DMS153 (cell line): Measurements from ENCODE around the gene DFFA.
"Not testable (repeated sequence)": the region's sequence is repeated elsewhere in the genome, so short reads cannot be mapped to it uniquely, and the experiment has no call there.

Experiments
- DNase-seq: peaks from one replicate; lab custom pipeline; 2025; lab: John Stamatoyannopoulos, UW

Gene DFFA

GRCh38 chr1:10504249-10504648, 31.9 kb upstream of the DFFA start:
- DNase-seq: no peak

DNA sequence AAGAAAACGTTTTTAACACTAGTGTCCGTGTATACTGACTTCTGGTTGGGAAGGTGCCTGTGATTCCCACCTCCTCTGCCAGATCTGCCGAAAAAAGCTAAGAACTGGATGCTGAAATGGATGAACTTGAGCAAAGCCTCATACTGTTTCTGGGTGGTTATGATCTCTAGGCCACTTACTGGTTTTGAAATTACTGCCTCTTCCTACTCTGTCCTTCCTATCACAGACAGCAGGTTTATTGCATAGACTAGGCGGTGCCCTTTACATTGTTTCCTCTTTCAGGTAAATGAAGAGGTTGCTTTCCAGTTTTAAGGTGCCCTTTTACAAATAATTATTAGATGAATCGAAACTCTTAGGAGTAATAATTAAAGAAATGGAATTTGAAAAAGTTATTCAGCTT, 29.9 kb upstream of the DFFA start:
- DNase-seq: no peak

- no peak for DNase-seq
Observed at GRCh38 chr1:10498231-10498630, 25.9 kb upstream of the DFFA start.

DNA sequence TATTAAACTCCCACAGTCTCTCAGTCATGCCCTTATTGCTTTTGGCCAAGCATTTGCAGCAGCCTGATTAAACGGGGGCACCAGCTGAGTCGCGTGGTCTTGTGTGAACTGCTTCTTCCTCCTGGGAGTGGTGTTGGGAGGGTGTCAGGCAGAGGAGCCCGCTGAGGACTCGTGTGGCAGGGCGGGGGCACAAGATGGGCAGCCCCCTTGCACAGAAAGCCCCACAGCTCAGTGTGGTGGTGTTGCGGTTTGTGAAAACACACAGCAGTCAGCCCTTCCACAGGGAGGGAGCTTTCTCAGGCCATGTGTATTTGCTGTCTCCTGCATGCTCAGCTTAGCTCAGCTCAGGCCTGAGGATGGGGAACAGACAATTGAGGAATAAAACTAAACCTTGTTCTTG, 24.8 kb upstream of the DFFA start:
- no peak for DNase-seq

DNA sequence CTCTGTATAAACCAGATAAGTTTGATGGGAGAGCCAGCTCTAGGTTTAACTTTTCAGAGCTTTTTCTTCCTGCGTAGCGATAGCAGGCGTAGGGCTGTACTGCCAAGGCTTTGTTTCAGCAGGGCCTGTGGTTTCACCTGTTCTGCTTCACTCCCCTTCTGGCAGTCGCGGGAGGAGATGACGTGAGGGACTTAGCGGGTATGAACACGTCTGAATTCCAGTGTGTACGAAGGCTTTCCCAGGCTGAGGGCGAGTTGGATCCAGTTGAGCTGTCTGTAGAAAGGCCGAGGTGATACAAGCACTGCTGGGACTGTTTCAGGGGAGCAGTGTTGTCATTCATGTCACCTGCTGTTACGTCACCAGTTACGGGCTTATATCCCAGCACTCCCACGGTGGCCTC, 23.6 kb upstream of the DFFA start:
- no peak for DNase-seq

GRCh38 chr1:10495475-10495817, 23.1 kb upstream of the DFFA start:
- DNase-seq: no peak

GRCh38 chr1:10494754-10495474, 22.6 kb upstream of the DFFA start:
- DNase-seq: peak; percentile 83

DNA sequence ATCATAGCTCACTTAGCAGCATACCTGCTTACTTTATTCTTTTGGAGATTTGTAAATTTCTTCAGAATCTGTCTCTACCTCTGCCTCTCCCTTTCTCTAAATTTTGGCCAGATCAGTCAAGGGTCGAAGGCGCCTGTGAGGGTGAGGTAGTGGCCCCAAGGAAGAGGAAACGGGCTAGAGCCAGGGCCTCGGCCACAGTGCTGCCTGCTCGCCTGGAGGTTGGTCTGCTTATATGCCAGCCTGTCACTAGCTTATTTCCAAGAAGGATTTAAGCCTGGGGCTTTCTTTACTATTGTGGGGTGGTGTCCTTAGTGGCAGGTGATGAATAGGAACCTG, 22.1 kb upstream of the DFFA start:
- DNase-seq: no peak

- DNase-seq: no peak
Observed at GRCh38 chr1:10490286-10490970, 18.1 kb upstream of the DFFA start.

DNA sequence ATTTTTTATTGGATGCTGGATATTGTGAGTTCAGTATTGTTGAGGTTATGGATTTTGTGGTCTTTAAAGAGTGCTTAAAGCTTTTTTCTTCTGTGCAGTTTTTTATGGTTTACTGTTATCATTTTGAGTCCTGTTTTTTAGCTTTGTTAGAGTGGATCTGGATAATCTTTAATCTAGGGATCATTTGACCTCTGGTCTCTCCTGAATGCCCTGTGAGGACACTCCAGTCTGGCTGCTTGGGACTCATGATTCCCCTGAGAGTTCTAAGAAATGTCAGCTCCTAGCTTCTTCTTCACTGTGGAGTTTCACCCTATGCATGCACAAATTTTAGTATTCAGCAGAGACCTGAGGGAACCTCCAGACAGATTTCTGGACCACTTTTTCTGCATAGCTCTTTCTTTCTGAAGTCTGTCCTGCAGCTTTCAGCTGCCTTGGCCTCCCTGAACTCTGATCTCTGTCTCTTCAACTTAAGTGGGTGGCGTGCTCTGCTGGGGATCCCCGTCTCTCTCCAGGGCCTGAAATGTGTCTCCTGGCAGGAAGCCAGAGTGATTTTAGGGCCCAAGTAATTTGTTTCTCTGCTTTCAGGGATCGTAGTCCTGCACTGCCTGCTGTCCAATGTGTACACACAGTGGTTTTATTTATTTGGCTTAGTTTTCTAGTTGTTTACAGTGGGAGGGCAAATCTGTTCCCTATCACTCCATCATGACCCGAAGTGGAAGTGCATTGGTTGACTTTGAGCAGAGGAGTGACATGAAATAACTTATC, 17.1 kb upstream of the DFFA start:
- no peak for DNase-seq

- no peak for DNase-seq
Observed at GRCh38 chr1:10484521-10484920, 12.2 kb upstream of the DFFA start.

DNA sequence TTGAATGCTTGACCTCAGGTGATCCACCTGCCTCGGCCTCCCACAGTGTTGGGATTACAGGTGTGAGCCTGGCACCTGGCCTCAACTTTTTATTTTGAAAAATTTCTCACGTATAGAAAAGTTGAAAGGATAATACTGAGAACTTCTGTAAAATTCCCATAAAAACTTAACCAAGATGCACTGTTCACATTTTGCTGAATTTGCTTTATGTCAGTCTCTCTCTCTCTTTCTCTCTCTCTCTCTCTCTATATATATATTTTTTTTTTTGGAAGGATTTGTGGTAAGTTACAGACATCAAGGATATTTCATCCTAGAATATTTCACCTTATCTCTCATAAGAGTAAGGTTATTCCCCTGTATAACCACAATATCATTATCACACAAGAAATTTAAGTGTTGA, 8.3 kb upstream of the DFFA start:
- DNase-seq: no peak

DNA sequence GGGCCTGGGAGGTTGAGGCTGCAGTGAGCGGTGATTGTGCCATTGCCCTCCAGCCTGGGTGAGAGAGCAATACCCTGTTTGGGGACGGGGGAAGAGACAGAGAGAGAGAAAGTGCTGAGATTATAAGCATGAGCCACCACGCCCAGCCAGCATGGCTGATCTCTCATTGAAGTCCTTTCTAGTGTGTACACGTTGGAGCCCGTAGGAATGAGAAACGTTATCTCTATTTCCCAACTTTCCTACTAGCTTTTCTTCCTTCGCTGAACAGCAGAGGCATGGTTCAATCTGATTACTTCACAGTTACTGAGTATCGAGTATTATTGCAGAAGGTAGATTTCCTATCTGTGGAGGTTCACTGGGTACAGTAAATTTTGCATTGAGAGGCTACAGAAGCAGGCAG, 7.0 kb upstream of the DFFA start:
- DNase-seq: no peak

DNA sequence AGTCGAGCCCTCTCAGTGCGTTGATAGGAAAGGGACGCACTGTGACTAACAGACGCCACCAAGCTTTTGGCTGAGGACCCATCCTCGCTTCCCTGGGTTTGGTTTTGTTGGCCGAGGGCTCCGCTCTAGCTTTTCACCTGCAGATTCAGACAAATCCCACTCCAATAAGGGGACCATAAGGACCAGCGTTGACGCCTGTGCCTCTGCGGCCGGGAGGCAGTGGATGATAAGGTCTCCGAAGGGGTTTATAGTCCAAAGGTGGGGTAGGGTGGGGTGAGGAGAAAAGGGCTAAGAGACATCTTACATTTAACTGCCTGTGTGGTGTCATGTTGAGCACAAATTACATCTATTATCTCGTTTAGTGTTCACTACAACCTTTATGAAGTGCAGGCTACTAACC, 3.2 kb upstream of the DFFA start:
- DNase-seq: no peak

- peak; percentile 69 for DNase-seq
Observed at GRCh38 chr1:10474613-10475507, 2.5 kb upstream of the DFFA start, which contains the start of gene PEX14. TSS of gene PEX14 (plus strand) at chr1:10474950. CDS start at chr1:10474967, 17 bp downstream.

GRCh38 chr1:10474309-10474612, 1.9 kb upstream of the DFFA start:
- DNase-seq: not testable (repeated sequence)

DNA sequence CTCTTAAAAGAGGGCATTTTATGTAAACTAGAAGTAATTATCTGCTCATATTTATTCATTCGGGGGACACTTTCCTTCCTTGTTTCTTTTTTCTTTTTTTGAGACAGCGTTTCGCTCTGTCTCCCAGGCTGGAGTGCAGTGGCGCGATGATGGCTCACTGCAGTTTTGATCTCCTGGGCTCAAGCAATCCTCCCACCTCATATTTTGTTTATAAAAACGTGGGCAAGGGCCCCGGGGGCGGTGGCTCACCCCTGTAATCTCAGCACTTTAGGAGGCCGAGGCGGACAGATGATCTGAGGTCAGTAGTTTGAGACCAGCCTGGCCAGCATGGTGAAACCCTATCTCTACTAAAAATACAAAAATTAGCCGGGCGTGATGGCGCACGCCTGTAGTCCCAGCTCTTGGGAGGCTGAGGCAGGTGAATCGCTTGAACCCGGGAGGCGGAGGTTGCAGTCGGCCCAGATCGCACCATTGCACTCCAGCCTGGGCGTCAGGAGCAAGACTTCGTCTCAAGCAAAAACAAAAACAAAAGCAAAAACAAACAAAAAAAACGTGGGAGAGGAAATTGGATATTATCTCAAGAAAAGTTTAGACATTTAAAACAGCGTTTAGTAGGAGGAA, 926 bp upstream of the DFFA start:
- DNase-seq: no peak

GRCh38 chr1:10471411-10472219, 714 bp downstream of the DFFA start:
- no peak for DNase-seq

- DNase-seq: no peak
Observed at GRCh38 chr1:10470043-10470442, 2.3 kb downstream of the DFFA start.

DNA sequence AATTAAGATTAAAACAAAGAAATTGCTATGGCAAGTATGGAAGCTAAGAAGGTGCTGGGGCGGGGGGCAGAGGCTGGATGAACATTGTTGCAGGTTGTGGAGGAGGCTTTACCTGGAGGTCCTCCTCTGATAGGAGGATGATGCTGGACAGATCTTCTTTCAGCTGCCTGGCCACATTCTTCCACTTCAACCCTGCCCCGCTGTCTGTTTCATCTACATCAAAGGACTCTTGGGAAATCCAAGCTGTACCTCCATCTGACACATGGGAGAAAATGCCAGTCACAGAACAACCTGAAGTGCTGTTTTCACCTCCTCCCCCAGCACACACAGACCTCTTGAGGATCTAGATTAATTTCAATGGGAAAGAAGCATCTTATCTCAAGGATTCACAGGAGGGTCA, 5.3 kb downstream of the DFFA start:
- DNase-seq: no peak

DNA sequence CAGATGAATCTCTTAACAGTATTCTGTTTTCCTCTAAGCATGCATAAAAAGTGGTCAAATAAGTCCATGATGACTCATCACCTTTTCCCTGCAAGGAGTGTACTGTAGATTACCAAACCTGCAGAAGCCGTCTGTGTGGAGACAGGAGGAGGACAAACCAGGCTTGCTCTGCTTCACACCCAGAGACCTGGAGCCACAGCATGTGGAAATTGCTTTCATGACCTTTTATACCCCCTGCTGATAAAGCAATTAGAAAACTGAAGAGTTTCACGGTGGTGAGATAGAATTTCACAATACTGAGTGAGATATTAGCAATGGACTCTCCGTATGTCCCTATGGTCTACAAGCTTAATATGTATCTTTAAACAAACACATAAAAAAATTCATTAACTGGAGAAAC, 13.1 kb downstream of the DFFA start:
- no peak for DNase-seq
